Muscle of back (tissue), 11 donors: Measurements from ENCODE around the gene SLC9C2. TPM values are rescaled to one million over a fixed set of nuclear protein-coding genes. Genes with fewer than 3 reads are reported as not detected.

Experiments
- DNase-seq, 3 donors: peaks; one replicate each; pipeline versions ENCODE4 v3.0.0 to v3.0.0-alpha.2; 2013
- polyA plus RNA-seq, 10 donors: library from polyadenylated mRNA; unstranded; fragments of 120-200 nt; gene quantifications; one replicate each; pipeline ENCODE4 v1.2.1, GENCODE V29; 2013; ENCODE audit not compliant: insufficient read length in 10 of 10

The SLC9C2 gene
- polyA plus RNA-seq, 10 donors = not detected

- no peak for DNase-seq
Observed at GRCh38 chr1:173453982-173454381, 148.9 kb downstream of the SLC9C2 start.

GRCh38 chr1:173451981-173452380 is 150.9 kb downstream of the SLC9C2 start:
- no peak for DNase-seq

Other genes with a start within 250 kb of the SLC9C2 start
- gene PRDX6, start 125.7 kb downstream of the SLC9C2 start, polyA plus RNA-seq = 100 to 1,000 TPM; 356 to 645 (median 456) TPM
- not detected for gene TEX50, start 32.3 kb upstream of the SLC9C2 start, polyA plus RNA-seq
- under 1 TPM; 0.34 to 0.67 (median 0.45) TPM for gene ANKRD45, start 66.8 kb upstream of the SLC9C2 start, polyA plus RNA-seq
- 10 to 100 TPM; 20.9 to 28.2 (median 22.3) TPM for gene KLHL20, start 111.9 kb upstream of the SLC9C2 start, polyA plus RNA-seq
- 10 to 100 TPM; 10.8 to 15.6 (median 13.3) TPM for gene DARS2, start 221.6 kb upstream of the SLC9C2 start, polyA plus RNA-seq
- 10 to 100 TPM in 2 of 10 donors, 1 to 10 TPM in 8; 5.7 to 13.8 (median 9.1) TPM for gene CENPL, start 221.8 kb upstream of the SLC9C2 start, polyA plus RNA-seq